PC-3 (cell line): ENCODE data around the gene DGKI.

Experiments used
- EZH2phosphoT487 ChIP-seq: fragments of 300-600 bp; sonication (generic); IDR thresholded peaks from 2 replicates; pipeline ENCODE4 v1.6.1; 2018; ENCODE audit warnings: mild to moderate bottlenecking, antibody characterized with exemption, low read length, borderline replicate concordance
- TF ChIP-seq, protein P1 (sequence below): fragments of 300-600 bp; sonication (generic); conservative IDR thresholded peaks from 2 replicates; pipeline ENCODE4 v1.5.1; 2017; ENCODE audit warnings: antibody characterized with exemption, low read depth, mild to moderate bottlenecking, low read length

DNA sequence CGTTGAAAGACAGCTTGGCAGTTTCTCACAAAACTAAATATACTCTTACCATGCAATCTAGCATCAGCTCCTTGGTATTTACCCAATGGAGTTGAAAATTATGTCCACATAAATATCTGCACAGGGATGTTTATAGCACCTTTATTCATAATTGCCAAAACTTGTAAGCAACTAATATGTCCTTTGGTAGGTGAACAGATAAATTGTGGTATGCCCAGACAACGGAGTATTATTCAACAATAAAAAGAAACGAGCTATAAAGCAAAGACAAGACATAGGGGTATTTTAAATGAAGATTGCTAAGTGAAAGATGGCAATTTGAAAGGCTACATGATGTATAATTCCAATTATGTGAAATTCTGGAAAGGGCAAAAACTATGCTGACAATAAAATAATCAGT, 340.7 kb downstream of the DGKI start:
- TF ChIP-seq EZH2phosphoT487 = no peak
- TF ChIP-seq, protein P1, sequence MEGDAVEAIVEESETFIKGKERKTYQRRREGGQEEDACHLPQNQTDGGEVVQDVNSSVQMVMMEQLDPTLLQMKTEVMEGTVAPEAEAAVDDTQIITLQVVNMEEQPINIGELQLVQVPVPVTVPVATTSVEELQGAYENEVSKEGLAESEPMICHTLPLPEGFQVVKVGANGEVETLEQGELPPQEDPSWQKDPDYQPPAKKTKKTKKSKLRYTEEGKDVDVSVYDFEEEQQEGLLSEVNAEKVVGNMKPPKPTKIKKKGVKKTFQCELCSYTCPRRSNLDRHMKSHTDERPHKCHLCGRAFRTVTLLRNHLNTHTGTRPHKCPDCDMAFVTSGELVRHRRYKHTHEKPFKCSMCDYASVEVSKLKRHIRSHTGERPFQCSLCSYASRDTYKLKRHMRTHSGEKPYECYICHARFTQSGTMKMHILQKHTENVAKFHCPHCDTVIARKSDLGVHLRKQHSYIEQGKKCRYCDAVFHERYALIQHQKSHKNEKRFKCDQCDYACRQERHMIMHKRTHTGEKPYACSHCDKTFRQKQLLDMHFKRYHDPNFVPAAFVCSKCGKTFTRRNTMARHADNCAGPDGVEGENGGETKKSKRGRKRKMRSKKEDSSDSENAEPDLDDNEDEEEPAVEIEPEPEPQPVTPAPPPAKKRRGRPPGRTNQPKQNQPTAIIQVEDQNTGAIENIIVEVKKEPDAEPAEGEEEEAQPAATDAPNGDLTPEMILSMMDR = no peak
